GM19397 (cell line): Measurements from ENCODE around the gene GAA.
"Not testable (repeated sequence)": the region's sequence is repeated elsewhere in the genome, so short reads cannot be mapped to it uniquely, and the experiment has no call there.

Experiments used
- ATAC-seq: cut with Tn5 transposase; IDR thresholded peaks from one replicate; pipeline ENCODE4 v1.9.1; 2021; ENCODE audit warnings: mild to moderate bottlenecking, moderate library complexity; ENCODE audit not compliant: unreplicated experiment

Gene GAA

GRCh38 chr17:80141463-80142165, 40.2 kb downstream of the GAA start:
- ATAC-seq: no peak

GRCh38 chr17:80142929-80143328, 41.5 kb downstream of the GAA start:
- no peak for ATAC-seq

GRCh38 chr17:80145076-80146075, 44.0 kb downstream of the GAA start:
- ATAC-seq: no peak

GRCh38 chr17:80146121-80147034, 45.0 kb downstream of the GAA start:
- ATAC-seq: peak; percentile 13

GRCh38 chr17:80147035-80147822, 45.8 kb downstream of the GAA start, which contains the start of gene EIF4A3:
EIF4A3 (minus strand) TSS chr17:80147128; CDS start chr17:80146961, 167 bp downstream.
- peak; percentile 88 for ATAC-seq

- no peak for ATAC-seq
These were observed 50.0 kb downstream of the GAA start for GRCh38 chr17:80151333-80151732.

GRCh38 chr17:80152081-80152702, 50.8 kb downstream of the GAA start:
- no peak for ATAC-seq

- ATAC-seq: peak; percentile 79
These were observed 51.6 kb downstream of the GAA start for GRCh38 chr17:80153004-80153403.

- no peak for ATAC-seq
These were observed 52.8 kb downstream of the GAA start for GRCh38 chr17:80154166-80154565.

- ATAC-seq: not testable (repeated sequence)
These were observed 54.2 kb downstream of the GAA start for GRCh38 chr17:80155600-80155999.

- ATAC-seq: no peak
These were observed 57.5 kb downstream of the GAA start for GRCh38 chr17:80158846-80159245.

- no peak for ATAC-seq
These were observed 59.2 kb downstream of the GAA start for GRCh38 chr17:80160536-80160935.

- no peak for ATAC-seq
These were observed 62.0 kb downstream of the GAA start for GRCh38 chr17:80163336-80163735.

- ATAC-seq: no peak
These were observed 62.8 kb downstream of the GAA start for GRCh38 chr17:80164185-80164584.

- no peak for ATAC-seq
These were observed 65.1 kb downstream of the GAA start for GRCh38 chr17:80166446-80166845.

- ATAC-seq: no peak
These were observed 67.0 kb downstream of the GAA start for GRCh38 chr17:80168371-80168770.

- ATAC-seq: no peak
These were observed 67.7 kb downstream of the GAA start for GRCh38 chr17:80169107-80169506.
